Fibroblast of lung (primary cell): ENCODE measurements around the gene GPER1. TPM values are rescaled to one million over a fixed set of nuclear protein-coding genes. Genes with fewer than 3 reads are reported as not detected.
"Not testable (repeated sequence)": the region's sequence is repeated elsewhere in the genome, so short reads cannot be mapped to it uniquely, and the experiment has no call there.

Experiments used
- DNase-seq, 2 donors: peaks; one replicate each; pipeline versions ENCODE4 v3.0.0 to v3.0.0-alpha.2; 2010; ENCODE audit warnings: low read depth in 2 of 2
- H2AFZ ChIP-seq: 2 replicates; pipeline ENCODE4 v1.5.1; 2012; ENCODE audit warnings: low read length, control low read depth, inconsistent platforms
- H3K27ac ChIP-seq: 2 replicates; pipeline ENCODE4 v1.5.1; 2011; ENCODE audit warnings: low read length, control low read depth; ENCODE audit not compliant: insufficient read depth
- H3K27me3 ChIP-seq: 2 replicates; pipeline ENCODE4 v1.5.1; 2011; ENCODE audit warnings: mild to moderate bottlenecking, low read length; ENCODE audit not compliant: control insufficient read depth, insufficient read depth
- H3K36me3 ChIP-seq: 2 replicates; pipeline ENCODE4 v1.5.1; 2011; ENCODE audit warnings: low read length; ENCODE audit not compliant: control insufficient read depth, insufficient read depth
- H3K4me1 ChIP-seq: 2 replicates; pipeline ENCODE4 v1.5.1; 2011; ENCODE audit warnings: low read length; ENCODE audit not compliant: control insufficient read depth, insufficient read depth; ENCODE audit errors: extremely low read depth
- H3K4me2 ChIP-seq: 2 replicates; pipeline ENCODE4 v1.5.1; 2011; ENCODE audit warnings: low read length, control low read depth; ENCODE audit not compliant: insufficient read depth; ENCODE audit errors: extremely low read depth
- H3K4me3 ChIP-seq, 4 experiments: fragments of 200-600 bp in 1 of 4; sonication (generic) in 1 of 4; replicated peaks in 1 of 4; 2 replicates each; pipeline ENCODE4 v1.5.1; 2011 to 2016; ENCODE audit warnings: low read length in 4 of 4, low read depth in 3 of 4, mild to moderate bottlenecking in 3 of 4, control low read depth in 2 of 4, inconsistent platforms in 1 of 4, mixed read lengths in 1 of 4; ENCODE audit not compliant: insufficient read depth in 1 of 4; ENCODE audit errors: control extremely low read depth in 1 of 4
- H3K79me2 ChIP-seq: 2 replicates; pipeline ENCODE4 v1.5.1; 2012; ENCODE audit warnings: mild to moderate bottlenecking, low read length, inconsistent platforms; ENCODE audit not compliant: control insufficient read depth, insufficient read depth
- H3K9ac ChIP-seq: 2 replicates; pipeline ENCODE4 v1.5.1; 2011; ENCODE audit warnings: mild to moderate bottlenecking, low read length, control low read depth; ENCODE audit not compliant: insufficient read depth
- H3K9me3 ChIP-seq: 2 replicates; pipeline ENCODE4 v1.5.1; 2012; ENCODE audit warnings: low read depth, low read length; ENCODE audit not compliant: control insufficient read depth, insufficient read depth
- H4K20me1 ChIP-seq: 2 replicates; pipeline ENCODE4 v1.5.1; 2011; ENCODE audit warnings: low read length; ENCODE audit not compliant: control insufficient read depth, insufficient read depth; ENCODE audit errors: extremely low read depth
- EZH2 ChIP-seq: IDR thresholded peaks from 2 replicates; pipeline ENCODE4 v1.5.1; 2012; ENCODE audit warnings: low read length, control low read depth, mild to moderate bottlenecking; ENCODE audit errors: missing control alignments
- polyA minus RNA-seq: library from RNA; depleted of rRNA, polyadenylated mRNA; stranded (reverse); fragments of >200 nt; gene quantifications from 2 replicates; pipeline ENCODE4 v1.2.3, GENCODE V29; 2011; ENCODE audit warnings: low replicate concordance
- polyA plus RNA-seq, 2 donors: library from polyadenylated mRNA; depleted of rRNA in 1 of 2; stranded (reverse) in 1 of 2; unstranded in 1 of 2; fragments of >200 nt; gene quantifications; 2 replicates each; pipeline ENCODE4 v1.2.1, GENCODE V29; 2011 to 2012; ENCODE audit warnings: missing spikeins in 1 of 2
- total RNA-seq: library from RNA; depleted of rRNA; stranded (reverse); fragments of >200 nt; gene quantifications from 2 replicates; pipeline ENCODE4 v1.2.1, GENCODE V29; 2014
- TF ChIP-seq, protein P1 (sequence below), 2 donors: IDR thresholded peaks in 1 of 2; conservative IDR thresholded peaks in 1 of 2; 1 replicate in 1 of 2; 2 replicates in 1 of 2; pipeline ENCODE4 v1.5.1; 2011 to 2012; ENCODE audit warnings: low read length in 2 of 2, control low read depth in 1 of 2, inconsistent platforms in 1 of 2, low read depth in 1 of 2, mild to moderate bottlenecking in 1 of 2

GPER1 gene
- total RNA-seq: 1.5 and 2.3 TPM in 2 replicates
- 2.0 and 2.4 TPM in 2 replicates for polyA plus RNA-seq
- 2.2 and 2.9 TPM in 2 replicates for polyA plus RNA-seq (2012)
- 3.5 TPM in 2 replicates for polyA minus RNA-seq

DNA sequence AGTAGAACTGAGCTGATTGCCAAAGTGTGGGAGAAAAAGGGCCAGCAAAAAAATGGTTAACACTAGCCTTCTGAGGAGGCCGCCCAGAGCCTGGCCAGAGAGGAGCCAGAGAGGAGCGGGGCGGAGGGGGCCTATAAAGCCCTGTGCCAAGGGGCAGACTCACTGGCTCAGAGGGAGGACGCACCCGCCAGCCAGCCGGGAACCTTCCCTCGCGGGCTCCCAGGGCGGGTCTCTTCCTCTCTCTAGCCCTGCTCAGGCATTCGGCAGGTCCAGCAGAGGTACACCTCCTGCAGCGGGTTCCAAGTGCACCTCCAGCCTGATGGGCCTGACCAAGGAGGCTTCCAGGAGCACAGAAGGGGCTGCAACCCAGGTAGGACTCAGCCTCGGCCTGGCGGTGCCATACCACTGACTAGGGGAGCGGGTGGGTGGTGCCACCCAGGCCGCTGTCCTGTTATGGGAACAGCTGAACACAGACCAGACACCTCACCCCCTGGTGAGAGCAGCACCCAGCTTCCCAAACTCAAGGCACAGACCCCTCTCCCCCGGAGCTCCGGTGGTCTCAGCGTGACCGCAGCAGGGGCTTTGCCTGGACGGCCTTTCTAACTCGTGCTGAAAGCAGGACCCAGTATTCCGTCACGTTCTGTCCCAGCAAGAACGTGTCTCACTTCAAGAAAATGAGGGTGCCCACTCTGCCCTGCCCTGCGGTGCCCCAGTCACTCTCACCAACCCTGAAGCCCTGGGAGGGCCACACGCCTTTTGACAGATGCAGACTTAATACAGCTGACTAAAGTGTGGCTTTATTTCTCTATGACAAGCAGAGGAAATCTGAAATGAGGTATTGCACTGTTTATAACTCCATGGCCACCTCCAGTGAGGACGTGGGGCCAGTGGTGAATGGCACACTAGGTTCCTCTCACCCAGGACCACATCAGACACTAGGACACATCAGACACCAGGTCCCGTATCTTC is at the start of gene GPER1:
Gene GPER1 (plus strand): TSS at position 162 of the 969 bp plus-strand sequence. CDS start 3,616 bp downstream, outside the sequence.
- H4K20me1 ChIP-seq: no peaks in the 10 kb centered on the region
- DNase-seq: peak; percentile 52 to 62
- TF ChIP-seq, protein P1, sequence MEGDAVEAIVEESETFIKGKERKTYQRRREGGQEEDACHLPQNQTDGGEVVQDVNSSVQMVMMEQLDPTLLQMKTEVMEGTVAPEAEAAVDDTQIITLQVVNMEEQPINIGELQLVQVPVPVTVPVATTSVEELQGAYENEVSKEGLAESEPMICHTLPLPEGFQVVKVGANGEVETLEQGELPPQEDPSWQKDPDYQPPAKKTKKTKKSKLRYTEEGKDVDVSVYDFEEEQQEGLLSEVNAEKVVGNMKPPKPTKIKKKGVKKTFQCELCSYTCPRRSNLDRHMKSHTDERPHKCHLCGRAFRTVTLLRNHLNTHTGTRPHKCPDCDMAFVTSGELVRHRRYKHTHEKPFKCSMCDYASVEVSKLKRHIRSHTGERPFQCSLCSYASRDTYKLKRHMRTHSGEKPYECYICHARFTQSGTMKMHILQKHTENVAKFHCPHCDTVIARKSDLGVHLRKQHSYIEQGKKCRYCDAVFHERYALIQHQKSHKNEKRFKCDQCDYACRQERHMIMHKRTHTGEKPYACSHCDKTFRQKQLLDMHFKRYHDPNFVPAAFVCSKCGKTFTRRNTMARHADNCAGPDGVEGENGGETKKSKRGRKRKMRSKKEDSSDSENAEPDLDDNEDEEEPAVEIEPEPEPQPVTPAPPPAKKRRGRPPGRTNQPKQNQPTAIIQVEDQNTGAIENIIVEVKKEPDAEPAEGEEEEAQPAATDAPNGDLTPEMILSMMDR (conservative IDR thresholded peaks at IDR 0.05 in 1 of 2, IDR thresholded peaks at IDR 0.05 in 1 of 2; ENCODE audit: low read depth in 1 of 2, low read length in 2 of 2): no peak
- TF ChIP-seq EZH2: no peak

GRCh38 chr7:1040233-1040632 is 47.7 kb upstream of the GPER1 start:
- not testable (repeated sequence) for DNase-seq, H3K79me2 ChIP-seq, H3K9me3 ChIP-seq, H2AFZ ChIP-seq, H3K27me3 ChIP-seq, H3K9ac ChIP-seq, H3K4me2 ChIP-seq, H4K20me1 ChIP-seq, H3K27ac ChIP-seq, H3K4me3 ChIP-seq, H3K36me3 ChIP-seq
- peaks cover 15% of the 10 kb centered on the region for H3K4me1 ChIP-seq

More for the DNA sequence above, at the start of gene GPER1:
- H3K9ac ChIP-seq: peak within 1 kb of the TSS; percentile 25
- no peaks in the 10 kb centered on the region for H3K27me3 ChIP-seq
- H3K9me3 ChIP-seq: no peaks in the 10 kb centered on the region
- H2AFZ ChIP-seq: peak within 1 kb of the TSS; percentile 44
- peak within 1 kb of the TSS; percentile 49 for H3K27ac ChIP-seq
- H3K36me3 ChIP-seq: peaks cover 2% of the 10 kb centered on the region
- peak within 1 kb of the TSS; percentile 90 for H3K4me2 ChIP-seq
- H3K4me3 ChIP-seq: peak within 1 kb of the TSS; percentile 30 to 63 (median 40)
- peaks cover 17% of the 10 kb centered on the region for H3K4me1 ChIP-seq
- H3K79me2 ChIP-seq: no peaks in the 10 kb centered on the region

DNA sequence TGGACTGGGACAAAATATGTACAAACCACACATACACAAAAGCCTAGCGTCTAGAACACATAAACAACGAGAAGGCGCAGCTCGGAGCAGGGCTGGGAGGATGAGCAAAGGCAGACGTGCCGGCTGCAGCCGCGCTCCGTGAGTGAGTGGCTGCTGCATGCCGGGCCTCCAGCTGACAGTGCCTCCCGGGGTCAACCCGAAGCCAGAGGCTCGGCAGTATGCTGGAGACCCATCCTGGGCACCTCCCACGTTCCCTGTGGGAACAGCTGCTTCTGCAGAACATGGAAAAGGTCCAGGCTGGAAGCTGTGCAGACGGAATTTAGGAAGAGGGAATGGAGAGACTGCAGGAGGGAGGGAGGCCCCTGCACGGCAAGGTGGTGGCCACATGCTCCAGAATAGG is 47.1 kb upstream of the GPER1 start:
- Histone ChIP-seq H3K4me3 (peak overlapping the region in 1 of 4 experiments; percentile 14), H3K4me1 (peaks cover 15% of the 10 kb centered on the region), H4K20me1 (no peaks in the 10 kb centered on the region), H3K79me2 (no peaks in the 10 kb centered on the region), H2AFZ (no peak overlapping the region), H3K27me3 (no peaks in the 10 kb centered on the region), H3K9ac (no peak overlapping the region), H3K9me3 (no peaks in the 10 kb centered on the region), H3K36me3 (no peaks in the 10 kb centered on the region), H3K4me2 (peak overlapping the region; percentile 68), H3K27ac (no peak overlapping the region)
- TF ChIP-seq EZH2: no peak
- TF ChIP-seq, protein P1 (conservative IDR thresholded peaks at IDR 0.05 in 1 of 2, IDR thresholded peaks at IDR 0.05 in 1 of 2; ENCODE audit: low read depth in 1 of 2, low read length in 2 of 2): no peak
- peak; percentile 32 to 89 for DNase-seq
